GM18870 (cell line): ENCODE results near the gene PLA2G4E.

Experiments
- ATAC-seq: cut with Tn5 transposase; IDR thresholded peaks from one replicate; pipeline ENCODE4 v1.9.1; 2021; ENCODE audit warnings: moderate library complexity; ENCODE audit not compliant: unreplicated experiment

The PLA2G4E gene

DNA sequence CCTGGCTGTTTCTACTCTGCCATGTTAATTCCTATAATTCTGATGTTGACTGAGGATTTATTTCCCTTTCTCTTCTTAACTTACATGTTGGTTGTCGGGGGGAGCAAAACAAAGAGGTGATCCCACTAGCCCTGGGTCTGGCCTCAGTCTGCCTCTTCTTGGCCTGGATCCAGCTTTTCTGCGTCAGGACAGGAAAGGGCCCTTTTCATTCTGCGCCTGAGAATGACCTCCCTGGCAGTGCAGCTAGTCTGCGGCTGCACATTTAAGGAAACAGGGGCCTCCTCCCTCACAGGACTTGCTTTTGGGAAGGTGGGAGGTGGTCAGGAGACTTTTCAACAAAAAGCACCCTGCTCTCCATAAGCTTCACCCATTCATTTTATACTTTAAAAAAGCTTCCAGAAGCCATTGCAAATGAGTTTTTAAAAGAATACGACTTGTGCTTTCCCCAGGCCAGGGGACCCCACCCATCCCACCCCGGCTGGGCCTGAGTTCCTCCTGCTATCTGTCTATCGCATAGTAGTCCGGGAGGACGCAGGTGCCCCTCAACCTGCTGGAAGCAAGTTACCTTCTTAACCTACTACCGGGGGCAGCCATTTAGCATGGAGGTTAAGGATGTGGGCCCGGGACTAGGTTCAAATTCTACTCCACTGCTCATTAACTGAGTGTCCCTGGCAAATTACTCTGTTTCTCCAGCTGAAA lies 27.2 kb downstream of the PLA2G4E start:
- no peak for ATAC-seq

DNA sequence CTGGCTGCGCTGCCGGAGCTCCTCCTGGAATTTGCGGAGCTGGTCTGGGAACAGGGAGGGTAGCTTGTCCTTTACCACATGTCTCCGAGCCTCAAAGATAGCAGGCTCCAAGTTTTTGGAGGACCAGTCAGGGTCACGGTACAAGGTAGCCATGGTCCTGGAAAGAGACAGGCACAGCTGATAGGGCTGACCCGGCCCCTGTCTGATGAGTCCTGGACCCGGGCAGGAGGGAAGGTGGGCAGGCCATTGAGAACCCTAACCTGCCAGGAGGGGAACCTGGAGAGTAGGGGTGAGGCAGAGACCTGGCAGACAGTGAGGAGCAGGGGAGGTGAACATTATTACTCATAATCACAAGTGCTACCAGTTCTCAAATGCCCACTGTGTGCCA lies 28.0 kb downstream of the PLA2G4E start:
- no peak for ATAC-seq

DNA sequence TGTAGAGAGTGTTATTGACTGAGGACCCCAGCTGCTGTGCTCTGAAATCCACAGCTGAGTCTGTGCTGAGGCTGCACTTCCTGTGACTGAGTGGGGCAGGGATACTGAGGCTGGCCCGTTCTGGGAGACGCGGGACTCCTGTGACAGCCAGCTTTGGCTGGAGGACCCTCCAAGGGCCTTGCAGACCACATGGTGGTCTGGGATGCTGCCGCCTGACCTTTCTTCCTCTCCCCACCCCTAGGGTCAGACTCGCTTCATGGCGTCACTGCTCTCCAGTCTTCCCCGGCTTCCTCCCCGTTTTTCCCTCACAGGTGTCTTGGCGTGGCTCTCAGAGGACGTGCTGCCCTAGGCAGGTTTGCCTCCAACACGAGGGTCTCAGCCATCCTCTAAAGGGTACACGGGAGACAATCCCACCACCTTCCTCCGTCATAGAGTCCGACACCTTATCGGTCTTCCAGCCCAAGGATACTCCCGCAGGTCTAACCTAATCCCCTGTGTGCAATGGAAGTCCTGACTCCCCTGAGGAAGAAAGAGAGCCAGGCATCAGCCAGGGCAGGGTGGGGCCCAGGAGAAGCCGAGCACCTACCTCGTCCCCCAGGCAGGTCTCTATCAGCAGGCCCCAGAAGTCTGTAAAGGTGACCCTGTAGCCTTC lies 28.6 kb downstream of the PLA2G4E start:
- ATAC-seq, result no peak

DNA sequence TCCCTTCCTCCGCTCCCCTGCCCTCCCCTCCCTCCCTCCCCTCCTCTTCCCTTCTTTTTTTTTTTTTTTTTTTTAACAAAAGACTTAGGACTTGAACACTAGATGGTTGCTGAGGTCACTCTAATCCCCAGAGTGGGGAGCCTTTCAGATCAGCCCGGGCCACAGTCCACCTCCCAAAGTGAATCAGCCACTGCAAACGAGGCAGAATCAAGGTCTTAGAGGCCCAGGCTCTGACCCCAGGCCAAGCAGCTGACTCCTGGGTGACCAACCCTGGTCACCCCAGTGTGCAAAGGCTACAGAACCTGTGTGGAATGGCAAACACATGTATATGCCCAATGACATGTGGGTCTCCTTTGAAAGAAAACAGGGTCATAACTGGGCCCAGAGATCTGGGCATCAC lies 30.2 kb downstream of the PLA2G4E start:
- ATAC-seq, result no peak

DNA sequence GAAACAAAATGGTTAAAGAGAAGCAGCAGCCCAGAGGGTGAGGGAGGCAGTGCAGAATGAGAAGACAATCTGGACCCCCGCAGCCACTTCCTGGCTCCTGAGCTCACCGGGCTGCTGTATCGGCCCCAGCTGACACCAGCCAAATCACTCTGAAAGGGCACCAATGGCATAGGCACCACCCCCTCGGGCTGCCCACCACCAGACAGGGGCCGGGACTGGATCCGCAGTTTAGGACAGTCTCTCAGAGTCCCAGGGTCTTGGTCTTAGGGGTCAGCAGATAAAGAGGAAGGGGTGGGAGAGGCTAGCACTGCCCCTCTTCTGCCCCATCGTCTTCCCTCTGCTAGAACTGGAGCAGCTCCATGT lies 30.6 kb downstream of the PLA2G4E start:
- ATAC-seq, result no peak

DNA sequence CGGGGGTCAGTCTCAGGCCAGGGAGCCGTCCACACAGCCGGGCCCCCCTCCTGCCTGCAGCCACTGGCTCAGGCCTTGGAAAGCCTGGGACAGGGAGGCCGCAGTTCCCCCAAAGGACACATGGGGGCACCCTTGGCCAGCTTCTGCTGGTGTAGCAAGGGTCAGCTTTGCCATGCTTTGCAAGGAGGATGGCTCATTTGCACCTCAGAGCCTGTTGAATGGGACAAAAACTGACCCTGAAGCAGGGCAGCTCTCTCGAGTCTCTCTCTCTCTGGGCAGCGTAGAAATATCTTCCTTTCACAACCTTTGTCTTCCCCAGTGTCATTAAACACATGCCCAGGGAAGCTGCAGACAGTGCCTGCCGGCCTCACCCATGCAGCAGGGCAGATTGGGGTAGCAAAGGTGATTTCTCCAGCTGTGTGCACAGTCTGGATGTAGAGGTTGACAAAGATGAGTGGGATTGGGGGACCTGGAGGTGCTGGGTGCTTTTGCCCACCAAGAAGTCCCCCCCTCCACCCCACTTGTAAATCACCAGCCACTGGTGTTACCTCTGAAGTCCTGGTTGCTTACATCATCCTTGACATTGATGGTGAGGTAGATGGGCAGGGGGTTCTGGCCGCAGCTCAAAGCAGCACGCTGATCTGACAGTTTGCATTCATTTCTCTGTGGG lies 31.1 kb downstream of the PLA2G4E start:
- no peak for ATAC-seq

DNA sequence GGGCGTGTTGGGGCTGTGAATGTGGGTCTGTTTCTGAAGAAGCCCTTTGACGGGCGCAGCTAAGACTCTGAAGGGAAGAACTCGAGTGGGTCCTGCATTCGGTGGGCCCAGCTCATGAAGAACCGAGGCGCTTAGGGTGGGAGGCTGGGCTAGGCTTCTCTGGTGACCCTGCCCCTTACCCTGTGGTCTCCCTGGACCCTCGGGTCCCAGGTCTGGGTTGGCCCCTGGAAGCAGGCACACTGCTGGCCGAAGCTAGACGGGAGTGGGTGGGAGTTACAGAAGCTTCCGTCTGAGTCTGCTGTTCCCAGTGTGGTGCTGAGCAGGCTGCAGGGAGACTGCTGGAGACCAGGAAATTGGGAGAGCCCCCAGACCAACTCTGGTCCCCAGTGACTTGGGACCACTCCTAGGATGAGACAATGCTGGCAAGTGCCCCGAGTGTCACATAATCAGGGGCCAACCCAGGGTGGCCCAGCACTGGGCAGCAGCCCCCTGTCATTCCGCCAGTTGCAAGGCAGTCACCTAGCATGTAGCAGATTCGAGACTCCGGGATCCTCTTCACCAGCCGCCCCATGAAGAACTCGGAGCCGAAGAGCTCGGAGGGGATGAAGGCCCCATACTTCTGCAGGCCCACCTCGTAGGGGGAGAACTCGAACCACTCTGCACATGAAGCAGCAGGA lies 31.8 kb downstream of the PLA2G4E start:
- ATAC-seq, result no peak

DNA sequence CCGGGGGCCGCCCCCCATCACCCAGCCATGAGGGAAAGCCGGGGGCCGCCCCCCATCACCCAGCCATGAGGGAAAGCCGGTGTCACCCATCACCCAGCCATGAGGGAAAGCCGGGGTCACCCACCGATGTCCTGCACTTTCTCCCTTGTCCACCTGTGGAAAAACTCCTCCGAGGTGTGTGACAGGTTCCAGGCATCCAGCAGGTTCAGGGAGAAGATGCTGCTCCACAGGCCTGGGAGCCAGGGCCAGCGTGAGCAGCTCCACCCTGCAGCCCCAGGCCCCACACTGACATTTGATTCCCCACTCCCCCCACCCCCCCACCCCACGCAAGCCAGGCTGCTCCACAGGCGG lies 32.9 kb downstream of the PLA2G4E start:
- ATAC-seq, result no peak

DNA sequence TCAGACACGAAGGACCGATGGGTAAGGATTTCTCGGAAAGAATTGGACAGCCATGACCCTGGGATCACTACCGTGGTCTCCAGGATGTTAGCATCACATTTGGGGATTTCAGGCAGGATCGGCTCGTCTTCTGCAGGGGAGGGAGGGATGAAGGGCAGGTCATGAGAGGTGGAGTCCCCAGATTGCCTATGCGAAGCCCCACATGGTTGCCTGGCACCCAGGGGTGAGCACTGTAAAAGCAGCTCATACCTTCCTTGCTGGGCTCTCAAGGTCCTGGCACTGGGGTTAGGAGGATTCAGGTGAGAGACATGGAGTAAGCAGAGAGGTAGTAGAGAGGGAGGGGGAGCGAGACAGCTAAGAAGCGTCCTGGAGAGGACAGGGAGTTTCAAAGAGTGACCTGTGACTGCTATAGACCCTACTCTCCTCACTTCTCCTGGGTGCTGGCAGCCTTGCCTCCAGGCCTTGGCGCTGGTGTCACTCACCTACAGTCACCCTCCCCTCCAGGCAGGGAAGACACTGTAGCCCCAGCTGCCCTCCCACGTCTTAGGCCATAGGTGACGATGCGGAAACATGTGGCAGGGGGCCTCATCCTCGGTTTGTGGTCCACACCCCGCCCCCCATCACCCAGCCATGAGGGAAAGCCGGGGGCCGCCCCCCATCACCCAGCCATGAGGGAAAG lies 33.5 kb downstream of the PLA2G4E start:
- no peak for ATAC-seq

DNA sequence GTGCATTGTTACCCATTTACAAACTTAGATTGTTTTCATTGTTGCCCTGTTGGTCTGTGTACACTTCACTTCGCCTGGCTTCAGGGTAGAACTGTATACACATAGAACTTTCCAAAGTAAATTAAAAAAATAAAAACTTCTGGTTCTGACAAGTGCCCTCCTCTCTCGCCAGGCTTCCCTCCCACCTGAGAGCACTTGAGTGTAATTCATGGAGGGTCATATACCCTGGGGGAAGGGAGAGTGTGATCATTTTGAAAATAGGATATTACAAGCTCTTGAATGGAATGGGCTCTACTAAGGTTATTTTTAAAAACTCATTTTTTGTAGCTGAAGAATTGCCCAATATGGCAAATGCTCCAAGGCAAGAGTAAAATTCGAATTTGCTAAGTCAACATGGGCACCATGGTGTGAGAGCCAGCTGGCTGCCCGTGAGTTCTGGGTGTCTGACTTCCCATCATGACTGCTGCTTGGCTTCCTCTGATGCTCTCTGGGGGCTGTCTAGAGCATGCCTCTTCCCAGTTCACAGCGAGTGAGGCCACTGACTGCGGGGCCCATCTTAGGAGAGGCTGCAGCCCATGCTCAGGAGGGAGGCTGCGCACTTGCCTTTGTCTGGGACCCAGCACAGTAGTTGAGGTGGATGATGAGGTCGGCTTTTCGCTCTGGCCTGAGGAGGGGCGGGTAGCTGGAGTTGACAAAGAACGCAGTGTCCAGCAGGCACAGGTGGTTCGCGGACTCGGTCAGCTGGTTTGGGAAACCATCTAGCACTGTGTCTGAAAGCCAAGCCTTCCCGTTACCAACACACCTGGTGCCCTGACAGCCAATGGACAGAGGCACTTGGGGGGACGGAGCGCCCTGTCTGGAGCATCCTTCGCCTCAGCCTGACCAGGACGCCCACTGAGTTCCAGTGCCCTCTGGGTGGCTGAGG lies 35.3 kb downstream of the PLA2G4E start:
- ATAC-seq, result no peak

DNA sequence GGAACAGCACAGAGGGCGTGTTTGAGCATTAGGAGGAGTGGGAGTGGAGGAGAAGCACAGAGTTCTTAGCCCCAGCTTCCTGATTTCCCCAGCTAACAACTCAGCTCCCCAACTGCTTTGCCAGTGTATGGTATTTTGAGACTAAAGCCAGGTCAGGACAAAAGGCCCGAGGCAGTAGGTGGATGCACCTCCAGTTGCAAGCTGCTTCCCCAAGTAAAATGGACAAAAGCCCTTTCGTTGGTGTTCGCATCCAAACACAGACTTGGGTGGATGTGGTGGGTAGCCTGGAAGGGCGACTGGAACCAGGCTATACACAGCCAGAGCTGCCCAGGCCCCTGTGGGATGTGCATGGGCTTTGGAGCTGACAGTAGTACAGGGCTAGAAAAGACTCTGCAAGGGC lies 36.2 kb downstream of the PLA2G4E start:
- ATAC-seq, result no peak

DNA sequence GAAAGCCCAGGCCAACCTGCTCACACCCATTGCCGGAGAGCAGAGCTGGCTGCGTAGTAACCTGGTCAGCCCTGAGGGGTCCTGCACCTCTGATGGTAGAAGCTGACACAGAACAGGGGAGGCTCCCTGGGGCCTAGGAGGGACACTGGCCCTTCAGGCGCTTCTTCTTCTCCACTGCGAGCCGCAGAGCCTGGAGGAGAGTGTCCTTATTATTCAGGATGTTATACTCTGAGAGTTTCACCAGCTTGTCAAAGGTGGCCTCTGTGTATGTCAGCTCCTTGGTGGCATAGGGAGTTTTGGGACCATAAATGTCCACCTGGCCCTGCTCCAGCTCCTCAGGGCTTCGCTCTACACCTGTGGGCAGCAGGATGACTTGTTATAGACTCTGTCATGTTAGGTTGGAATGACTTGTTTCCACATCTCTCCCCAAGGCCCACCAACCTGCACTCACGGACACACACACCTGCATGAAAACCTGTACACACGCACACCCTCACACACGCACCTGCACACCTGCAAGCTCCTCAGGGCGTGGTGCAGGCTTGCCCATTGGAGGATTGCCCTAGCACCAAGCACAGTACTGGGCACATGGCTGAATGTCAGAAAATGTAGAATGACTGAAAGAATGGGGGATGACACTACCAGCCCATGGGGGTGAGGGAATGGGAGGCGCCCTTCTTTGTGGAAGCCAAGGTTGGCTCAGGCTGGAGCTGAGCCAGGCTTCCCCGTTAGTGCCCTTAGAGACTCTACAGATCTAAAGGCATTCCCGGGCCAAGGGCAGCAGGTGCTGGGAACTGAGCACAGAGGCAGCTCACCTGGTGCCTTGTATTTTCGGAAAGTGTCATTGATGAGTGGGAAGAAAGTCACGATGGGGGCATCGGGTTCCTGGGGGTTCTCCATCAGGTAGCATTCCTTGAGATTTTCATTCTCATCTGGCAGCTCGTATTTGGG lies 36.9 kb downstream of the PLA2G4E start:
- no peak for ATAC-seq

DNA sequence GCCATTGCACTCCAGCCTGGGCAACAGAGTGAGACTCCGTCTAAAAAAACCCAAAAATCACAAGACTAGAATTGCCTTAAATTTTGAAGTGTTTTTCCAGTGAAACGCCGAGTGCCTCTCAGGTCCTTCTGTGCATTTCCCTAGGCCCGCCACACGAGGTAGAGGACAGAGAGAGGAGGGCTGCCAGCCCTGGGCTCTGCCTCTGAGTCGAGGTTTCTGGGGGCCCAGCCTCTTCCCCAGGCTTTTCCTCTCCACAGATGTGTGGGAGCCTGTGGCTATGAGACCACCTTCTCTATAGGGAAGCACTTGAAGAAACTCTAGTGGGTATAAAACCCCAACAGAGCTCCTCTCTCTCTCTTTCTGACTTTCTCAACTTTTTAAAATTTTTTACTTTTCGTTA lies 37.6 kb downstream of the PLA2G4E start:
- ATAC-seq, result no peak

DNA sequence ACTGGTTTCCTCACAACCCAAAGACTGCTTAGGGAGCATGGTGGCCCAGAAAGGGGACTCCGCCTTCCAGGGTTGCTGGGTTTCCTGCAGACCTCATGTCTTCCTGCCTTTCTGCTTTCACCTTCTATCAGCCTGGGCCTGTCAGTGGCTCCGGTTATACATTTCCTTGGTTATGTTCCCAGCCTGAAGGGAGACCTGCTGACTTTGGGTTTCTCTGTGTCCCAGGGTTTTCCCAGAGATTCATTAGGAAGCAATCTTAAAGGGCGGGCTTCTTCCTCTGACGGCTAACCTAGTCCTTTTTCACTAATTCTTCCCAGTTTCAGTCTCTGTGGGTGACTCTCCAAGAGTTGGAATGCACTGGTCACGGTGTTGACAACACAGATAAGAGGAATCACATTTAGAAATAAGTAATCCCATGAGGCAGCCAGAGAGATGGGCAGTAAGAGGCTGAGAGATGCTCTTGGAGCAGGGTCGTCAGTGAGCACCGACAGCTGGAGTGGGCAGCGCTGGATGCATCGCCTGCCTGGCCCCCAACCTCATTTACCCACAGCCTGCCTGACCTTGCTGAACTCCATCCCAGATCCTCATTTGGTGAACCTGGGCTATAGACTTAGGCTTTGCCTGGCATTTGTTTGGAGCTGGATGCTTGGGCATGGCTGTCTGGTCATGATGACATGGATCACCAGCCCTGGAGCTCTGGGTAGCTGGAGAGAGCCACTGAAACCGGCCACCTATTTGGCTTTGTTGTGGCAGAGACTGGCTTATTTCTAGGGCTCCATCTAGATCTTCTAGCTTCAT lies 38.5 kb downstream of the PLA2G4E start:
- no peak for ATAC-seq

DNA sequence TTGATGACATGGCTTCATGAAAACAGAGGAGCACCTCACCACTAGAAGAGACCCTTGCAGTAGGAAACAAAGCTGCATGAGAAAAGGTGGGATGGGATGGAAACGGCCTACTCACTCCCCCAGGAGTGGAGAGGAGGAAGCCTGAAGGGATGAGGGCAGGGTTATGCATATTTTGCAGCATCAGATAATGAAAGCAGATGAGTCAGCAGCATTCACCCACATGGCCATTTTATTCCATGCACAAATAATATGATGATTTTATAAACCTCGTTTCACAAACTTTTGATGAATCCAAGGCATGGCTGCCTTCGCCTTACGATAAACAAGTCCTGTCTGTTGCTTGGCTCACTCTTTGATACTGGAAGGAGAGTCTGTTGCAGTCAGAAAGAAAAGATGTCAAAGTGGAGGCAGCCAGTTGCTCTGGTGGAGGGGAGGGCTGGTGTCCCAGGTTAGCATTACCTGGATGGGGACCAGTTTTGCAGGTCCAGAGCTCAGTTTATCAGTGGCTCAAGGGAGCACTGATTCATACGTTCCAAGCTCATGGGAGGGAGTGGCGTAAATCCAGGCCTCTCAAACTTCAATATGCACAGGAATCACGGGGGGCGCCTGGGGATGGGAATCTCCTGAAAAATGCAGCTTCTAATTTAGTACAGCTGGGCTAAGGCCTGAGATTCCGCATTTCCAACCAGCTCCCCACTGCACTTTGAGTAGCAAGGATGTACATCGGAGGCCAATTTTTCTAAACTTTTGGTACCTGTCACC lies 39.3 kb downstream of the PLA2G4E start:
- no peak for ATAC-seq

DNA sequence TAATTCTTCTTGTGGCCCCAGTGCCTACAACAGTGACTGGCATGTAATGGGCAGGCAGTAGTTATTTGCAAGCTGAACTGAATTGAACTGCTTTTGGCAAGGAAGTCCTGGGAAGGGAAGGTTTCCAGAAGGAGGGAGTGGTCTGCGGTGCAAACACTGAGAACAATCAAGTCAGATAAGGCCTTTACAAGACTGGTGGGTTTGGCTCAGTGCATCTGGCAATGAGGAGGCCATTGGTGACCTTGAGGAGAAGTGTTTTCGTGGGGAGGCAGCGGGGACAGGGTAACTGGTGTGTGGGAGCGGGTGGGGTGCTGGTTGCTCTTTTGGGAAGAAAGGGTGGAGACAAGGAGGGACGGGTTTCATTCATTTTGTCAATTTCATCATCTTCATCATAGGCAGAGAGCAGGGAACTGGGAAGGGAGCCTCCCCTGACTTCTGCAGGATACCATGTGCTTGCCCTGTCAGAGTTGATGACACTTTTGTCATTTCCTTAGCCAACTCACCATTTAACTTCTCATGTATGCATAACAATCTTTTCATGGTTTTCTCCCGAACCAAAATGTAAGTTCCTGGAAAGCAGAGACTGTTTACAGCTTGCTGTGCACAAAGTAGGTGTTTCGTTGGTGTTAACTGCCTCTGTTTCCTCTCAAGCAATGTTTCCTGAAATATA lies 40.1 kb downstream of the PLA2G4E start:
- ATAC-seq, result no peak
